Measurements from ENCODE around the gene ICAM3.
"Not testable (repeated sequence)": the region's sequence is repeated elsewhere in the genome, so short reads cannot be mapped to it uniquely, and the experiment has no call there.

The ICAM3 gene, protein sequence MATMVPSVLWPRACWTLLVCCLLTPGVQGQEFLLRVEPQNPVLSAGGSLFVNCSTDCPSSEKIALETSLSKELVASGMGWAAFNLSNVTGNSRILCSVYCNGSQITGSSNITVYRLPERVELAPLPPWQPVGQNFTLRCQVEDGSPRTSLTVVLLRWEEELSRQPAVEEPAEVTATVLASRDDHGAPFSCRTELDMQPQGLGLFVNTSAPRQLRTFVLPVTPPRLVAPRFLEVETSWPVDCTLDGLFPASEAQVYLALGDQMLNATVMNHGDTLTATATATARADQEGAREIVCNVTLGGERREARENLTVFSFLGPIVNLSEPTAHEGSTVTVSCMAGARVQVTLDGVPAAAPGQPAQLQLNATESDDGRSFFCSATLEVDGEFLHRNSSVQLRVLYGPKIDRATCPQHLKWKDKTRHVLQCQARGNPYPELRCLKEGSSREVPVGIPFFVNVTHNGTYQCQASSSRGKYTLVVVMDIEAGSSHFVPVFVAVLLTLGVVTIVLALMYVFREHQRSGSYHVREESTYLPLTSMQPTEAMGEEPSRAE

DNA sequence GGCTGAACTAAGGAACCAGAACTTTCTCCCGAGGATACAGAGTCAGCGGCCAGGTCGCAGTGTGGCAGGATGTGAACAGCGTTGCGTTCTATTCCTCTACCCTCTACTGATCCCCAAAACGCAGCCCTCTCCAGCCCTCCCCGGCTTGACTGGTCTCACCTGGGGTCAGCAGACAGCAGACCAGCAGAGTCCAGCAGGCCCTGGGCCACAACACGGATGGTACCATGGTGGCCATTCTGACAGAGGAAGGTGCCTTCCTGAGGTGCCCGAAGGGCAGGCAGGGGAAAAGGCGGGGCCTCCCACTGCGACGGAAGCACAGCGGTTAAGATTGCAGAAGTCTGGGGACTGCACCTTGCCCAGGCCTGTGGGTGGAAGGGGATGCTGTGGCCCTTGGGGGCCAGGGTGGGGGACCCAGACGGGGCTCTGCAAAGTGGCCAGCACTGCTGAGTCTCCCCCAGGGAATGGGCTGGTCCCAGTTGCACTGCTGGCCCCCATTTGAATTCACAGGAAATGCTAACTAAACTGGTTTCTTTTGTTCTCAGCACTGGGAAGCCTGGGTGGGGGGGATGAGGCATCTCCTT lies at the start of gene ICAM3:
TSS of gene ICAM3 (minus strand) at position 245 of the 581 bp plus-strand sequence. CDS start at position 235, 10 bp downstream.
- no peak for DNase-seq (ENCODE audit: low read depth in 2 of 2)

DNA sequence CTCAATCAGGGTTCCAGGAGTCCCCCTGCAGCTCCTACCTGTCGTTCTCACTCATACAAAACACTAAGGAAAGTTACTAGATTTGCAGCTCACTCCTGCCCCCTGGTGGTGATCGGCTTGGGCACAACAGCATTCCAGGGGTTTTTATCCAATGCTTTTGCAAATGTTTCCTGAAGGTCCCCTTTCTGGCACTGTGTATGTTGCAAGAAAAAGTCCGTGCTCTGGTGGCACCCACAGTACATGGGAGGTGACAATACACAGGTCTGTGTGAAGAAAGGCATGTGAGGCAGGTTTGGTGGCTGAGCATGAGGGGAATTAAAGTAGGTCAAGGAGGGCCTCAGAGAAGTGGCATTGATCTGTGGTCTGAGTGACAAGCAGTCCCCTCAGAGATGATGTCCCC lies 49.5 kb upstream of the ICAM3 start:
- DNase-seq (ENCODE audit: low read depth in 2 of 2) = peak; percentile 44 to 48

DNA sequence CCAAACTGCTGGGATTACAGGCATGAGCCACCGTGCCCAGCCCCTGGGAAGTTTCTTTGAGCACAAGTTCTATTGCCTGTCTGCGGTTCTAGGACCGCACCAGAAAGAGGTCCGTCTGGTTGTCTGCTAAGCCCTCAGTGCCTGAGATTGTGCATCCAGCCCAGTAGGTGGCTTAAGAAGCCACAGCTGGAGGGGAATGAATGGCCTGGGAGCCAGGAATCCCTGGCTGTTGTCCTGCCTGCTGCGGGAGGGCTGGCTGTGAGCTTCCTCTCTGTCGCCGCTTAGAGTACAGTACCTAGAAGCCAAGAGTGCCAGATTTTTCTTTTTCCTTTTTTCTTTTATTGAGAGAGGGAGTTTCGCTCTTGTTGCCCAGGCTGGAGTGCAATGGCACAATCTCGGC lies 45.2 kb upstream of the ICAM3 start:
- no peak for DNase-seq (ENCODE audit: low read depth in 2 of 2)

DNA sequence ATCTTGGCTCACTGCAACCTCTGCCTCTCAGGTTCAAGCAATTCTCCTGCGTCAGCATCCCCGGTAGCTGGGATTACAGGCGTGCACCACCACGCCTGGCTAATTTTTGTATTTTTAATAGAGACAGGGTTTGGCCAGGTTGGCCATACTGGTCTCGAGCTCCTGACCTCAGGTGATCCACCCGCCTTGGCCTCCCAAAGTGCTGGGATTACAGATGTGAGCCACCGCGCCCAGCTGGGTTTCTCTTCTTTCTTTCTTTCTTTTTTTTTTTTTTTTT lies 43.7 kb upstream of the ICAM3 start:
- DNase-seq (ENCODE audit: low read depth in 2 of 2) = not testable (repeated sequence)

DNA sequence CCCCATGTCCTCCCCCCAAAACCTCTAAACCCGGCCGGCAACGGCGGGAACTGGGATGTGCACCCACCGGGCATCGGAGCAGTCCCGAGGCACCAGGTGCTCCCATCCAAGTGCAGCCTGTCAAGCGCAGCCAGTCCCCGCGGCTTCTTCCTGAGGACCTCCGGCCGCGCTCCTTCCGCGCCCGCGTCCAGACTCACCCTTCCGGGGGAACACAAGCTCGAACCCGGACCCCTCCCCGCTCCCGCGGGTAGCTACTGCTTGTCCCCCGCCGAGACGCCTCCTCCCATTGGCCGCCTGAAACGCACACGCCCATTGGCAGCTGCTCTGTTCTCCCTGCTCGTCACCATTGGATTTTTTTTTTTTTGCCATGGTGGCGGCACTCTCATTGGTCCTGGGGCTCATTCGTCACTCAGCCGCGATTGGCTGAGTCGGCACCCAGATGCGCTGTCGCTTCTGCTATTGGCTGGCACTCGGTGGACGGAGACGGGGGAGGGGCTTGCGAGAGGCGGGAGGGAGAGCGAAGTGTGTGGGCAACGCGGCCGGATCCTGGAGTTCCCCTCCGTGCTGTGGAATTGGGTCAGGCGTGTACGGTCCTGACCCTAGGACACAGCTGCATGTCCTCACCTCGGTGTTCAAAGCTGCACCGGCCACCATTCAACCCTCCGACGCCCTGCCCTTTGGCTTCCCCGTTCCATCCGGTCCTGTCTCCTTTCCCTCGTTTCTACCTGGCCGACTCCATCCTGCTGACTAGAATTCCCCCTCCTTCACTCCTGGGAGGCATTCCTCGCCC lies 41.1 kb upstream of the ICAM3 start, which contains the start of gene TYK2:
TSS of gene TYK2 (minus strand) at position 260 of the 790 bp plus-strand sequence. CDS start 2,166 bp downstream, outside the sequence.
- peak; percentile 98 for DNase-seq (ENCODE audit: low read depth in 2 of 2)

DNA sequence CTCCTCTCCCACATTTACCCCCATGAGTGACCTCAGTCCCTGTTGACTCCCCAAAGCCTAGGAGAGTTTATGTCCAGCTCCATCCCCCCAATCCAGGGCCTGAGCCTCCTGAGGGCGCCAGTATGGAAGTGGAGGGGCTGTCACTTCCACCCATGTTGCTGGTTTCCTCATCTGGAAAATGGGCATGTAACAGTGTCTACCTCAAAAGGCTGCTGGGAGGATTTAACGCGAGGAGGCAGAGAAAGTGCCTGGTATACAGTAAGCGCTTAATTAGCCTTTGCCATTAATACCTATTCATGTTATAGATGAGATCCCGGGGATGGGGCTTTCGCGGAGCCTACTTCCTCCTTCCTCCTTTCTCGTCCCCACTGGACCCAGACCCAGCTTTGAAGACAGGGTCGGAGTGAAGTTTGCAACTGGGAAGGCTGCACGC lies 40.5 kb upstream of the ICAM3 start:
- no peak for DNase-seq (ENCODE audit: low read depth in 2 of 2)

DNA sequence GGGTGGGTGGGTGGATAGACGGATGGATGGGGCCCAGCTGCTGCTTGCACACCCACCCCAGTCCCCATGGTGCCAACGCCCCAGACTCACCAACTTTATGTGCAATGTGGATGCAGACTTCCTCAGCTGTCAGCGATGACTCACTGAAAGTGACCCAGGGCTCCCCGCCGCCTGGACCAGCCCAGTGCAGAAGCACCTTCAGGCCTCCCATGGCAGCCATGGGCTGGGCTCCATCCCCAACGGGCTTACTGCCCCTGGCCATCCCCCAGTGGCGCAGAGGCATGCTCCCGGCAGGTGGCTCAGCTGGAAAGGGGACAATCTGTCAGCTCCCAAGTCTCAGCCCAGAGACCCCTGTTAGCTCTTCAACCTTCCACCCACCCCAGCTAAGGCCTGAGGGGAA lies 38.7 kb upstream of the ICAM3 start:
- no peak for DNase-seq (ENCODE audit: low read depth in 2 of 2)

DNA sequence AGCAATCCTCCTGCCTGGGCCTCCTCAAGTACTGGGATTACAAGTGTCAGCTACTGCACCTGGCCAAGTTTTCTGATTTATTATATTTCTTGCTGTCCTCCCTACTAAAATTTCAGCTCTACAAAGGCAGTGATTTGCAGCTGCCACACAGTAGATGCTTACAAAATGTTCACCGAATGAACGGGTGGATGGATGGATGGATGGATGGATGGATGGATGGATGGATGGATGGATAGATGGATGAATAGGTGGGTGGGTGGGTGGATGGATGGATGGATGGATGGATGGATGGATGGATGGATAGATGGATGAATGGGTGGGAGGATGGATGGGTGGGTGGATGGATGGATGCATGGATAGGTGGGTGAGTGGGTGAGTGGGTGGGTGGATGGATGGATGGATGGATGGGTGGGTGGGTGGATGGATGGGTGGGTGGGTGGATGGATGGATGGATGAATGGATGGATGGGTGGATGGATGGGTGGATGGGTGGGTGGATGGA lies 37.8 kb upstream of the ICAM3 start:
- not testable (repeated sequence) for DNase-seq (ENCODE audit: low read depth in 2 of 2)

DNA sequence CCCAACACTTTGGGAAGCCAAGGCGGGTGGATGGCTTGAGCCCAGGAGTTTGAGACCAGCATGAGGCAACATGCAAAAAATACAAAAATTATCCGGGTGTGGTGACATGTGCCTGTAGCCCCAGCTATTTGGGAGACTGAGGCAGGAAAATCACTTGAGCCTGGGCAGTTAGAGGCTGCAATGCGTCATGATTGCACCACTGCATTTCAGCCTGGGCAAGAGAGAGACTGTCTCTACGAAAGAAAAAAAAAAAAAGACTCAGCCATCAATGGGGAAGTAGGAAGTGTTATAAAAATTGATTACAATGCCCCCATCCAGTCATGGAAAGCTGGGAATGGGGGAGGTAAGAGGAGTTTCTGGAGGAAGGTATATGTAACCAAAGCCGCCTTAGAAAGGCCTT lies 35.5 kb upstream of the ICAM3 start:
- no peak for DNase-seq (ENCODE audit: low read depth in 2 of 2)

DNA sequence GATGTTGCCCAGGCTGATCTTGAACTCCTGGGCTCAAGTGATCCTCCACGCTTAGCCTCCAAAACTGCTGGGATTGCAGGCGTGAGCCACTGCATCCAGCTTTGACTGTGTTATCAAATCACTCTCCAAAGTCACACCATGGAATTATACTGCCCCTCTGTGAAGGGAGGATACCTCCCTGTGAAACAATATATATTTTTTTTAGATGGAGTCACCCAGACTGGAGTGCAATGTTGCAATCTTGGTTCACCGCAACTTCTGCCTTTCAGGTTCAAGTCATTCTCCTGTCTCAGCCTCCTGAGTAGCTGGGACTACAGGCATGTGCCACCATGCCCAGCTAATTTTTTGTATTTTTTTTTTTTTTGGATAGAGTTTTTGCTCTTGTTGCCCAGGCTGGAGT lies 33.3 kb upstream of the ICAM3 start:
- DNase-seq (ENCODE audit: low read depth in 2 of 2) = no peak

DNA sequence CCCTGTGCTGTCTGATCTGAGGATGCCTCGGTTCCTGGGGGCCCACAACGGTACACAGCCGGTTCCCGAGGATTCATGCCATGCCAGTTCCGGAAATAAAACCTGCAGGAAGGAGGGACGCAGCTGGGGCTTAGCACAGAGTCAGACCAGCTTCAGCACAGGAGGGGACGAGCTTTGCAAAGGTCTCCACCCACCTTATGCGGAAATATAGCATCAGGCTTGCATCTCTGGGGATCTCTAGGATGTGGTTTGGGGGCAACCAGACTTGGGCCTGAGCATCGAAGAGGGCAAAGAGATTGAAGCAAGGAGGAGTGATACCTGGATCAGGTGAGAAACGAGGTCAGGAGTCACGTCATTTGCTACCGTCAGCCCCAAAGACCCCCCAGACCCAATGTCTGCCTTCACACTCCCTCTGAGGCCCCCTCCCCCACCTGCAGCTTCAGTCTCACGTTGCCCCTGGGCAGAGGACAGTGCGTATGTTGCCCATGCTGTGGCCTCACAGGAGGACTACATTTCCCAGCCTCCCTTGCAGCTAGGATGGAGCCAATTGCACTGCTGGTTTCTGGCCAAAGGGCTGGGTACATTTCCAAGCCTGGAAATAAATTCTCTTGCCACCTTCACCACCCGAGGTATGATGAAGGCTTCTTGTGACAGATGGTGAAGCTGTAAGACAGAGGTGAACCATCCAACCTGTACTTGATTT lies 28.8 kb upstream of the ICAM3 start:
- no peak for DNase-seq (ENCODE audit: low read depth in 2 of 2)

DNA sequence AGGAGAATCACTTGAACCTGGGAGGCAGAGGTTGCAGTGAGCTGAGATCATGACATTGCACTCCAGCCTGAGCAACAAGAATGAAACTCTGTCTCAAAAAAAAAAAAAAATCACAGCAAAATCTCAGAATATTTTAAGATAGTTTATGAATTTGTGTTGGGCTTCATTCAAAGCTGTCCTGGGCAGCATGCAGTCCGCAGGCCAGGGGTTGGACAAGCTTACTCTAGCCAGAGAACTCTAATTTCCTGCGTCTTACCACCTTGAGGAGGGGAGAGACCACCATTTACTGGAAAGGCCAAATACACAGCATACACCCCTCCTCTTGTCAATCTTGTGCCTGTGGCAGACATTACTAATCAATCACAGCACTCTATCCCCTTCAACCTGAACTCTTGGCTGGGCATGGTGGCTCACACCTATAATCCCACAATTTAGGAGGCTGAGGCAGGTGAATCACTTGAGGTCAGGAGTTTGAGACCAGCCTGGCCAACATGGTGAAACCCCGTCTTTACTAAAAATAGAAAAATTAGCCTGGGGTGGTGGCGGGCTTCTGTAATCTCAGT lies 27.6 kb upstream of the ICAM3 start:
- not testable (repeated sequence) for DNase-seq (ENCODE audit: low read depth in 2 of 2)

DNA sequence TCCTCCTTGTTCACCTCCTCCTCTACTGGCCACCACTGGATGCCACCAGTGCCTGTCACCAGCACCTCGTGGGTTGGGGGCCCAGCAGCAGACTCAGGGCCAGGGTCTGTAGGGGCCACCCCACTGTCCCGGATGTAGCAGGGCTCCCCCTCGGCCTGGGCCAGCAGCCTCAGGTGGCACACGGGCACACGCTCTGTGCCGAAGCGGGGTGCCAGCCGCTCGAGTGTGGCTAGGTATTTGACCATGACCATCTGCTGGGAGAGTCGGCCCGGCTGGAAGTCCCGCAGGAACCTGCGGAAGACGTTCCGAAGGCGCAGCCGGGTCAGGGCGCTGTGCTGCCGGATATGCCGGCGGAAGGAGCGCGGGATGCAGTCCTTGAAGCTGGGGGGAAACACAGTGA lies 26.1 kb upstream of the ICAM3 start:
- DNase-seq (ENCODE audit: low read depth in 2 of 2) = no peak

DNA sequence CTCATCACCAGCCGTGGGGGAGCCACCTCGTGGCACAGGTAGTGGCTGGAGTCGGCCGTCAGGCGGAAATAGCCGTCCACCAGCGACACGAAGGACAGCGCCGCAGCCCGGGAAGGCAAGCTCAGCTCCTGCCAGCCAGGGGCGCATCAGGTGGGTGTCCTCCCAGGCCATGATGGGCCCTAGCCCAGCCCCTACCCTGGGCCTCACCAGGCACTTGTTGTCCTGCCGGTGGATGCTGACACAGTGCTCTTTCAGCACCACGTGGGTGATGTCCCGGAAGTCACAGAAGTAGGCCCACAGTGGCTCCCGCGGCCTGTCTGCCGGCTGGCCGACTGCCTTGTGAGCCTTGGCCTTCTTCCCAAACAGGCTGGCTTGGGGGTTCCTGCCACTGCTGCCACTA lies 25.2 kb upstream of the ICAM3 start:
- no peak for DNase-seq (ENCODE audit: low read depth in 2 of 2)

DNA sequence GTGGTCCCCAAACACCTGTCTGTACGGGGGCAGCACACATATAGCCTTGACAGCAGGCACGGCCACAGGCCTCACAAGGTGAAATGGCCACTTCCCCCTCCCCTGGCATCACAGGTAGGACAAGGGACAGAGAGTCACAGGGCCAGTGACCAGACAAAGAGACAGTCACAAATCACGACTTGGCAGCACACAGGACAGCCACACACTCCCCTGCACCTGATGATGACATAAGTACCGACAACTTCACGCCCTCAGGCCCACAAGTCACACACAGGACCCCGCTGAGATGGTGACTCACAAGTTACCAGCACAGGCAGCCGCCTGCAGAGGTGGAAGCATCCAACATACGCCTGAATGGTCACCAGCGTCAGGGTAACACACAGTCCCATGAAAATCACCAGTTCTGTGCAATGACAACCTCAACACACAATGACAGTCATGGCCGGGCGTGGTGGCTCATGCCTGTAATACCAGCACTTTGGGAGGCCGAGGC lies 24.4 kb upstream of the ICAM3 start:
- no peak for DNase-seq (ENCODE audit: low read depth in 2 of 2)

DNA sequence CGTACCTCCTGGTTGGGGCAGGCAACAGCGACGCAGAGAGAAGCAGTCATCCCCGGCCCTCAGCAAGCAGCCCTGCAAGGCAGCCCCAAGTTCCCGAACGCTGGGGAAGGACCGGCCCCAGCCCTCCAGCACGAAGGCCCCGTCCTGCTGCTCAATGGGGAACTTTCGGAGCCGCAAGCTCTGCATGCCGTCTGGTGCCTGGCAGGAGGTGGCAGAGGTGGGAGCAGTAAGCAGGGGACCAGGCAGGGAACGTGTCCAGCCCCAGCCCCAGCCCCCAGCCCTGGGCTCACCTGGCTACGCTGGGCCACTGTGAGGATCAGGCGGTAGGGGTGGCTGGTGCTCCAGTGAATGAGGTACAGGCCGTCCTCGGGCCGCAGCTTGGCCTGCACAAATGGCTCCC lies 22.8 kb upstream of the ICAM3 start:
- no peak for DNase-seq (ENCODE audit: low read depth in 2 of 2)

DNA sequence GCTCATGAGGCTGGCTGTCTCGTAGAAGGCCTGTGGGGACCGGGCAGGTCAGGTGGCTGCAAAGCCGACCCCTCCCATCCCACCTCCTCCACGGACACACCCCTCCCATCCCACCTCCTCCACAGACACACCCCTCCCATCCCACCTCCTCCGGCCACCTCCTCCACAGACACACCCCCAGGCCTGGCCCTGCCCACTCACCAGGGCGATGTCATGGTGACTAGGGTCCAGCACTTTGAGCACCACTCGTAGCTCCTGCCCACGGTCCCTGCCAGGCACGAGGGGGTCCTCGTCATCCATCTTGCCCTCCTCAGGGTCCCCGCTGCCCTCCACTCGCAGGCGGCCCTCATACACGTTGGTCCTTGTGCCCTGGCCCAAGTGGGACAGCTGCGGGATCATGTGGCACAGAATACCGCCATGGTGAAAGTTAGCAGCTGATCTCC lies 22.2 kb upstream of the ICAM3 start:
- DNase-seq (ENCODE audit: low read depth in 2 of 2) = no peak

DNA sequence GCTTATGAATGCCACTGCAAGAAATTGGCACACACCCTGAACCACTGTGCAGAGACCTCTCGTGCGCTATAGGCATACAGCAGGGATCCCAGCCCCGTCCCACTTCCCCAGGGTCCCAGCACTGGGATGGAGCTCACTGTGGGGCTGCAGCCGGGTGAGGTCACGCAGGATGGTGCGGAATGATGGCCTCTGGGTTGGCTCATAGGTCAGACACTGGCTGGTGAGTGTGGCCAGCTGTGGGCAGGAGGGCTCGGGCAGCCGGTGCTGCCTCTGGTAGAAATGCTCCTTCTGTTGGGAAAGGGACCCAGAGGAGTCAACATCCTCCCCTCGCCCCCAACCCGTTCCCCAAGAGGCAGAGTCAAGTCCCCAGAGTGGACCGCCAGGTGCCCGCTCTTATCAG lies 17.0 kb upstream of the ICAM3 start:
- no peak for DNase-seq (ENCODE audit: low read depth in 2 of 2)

DNA sequence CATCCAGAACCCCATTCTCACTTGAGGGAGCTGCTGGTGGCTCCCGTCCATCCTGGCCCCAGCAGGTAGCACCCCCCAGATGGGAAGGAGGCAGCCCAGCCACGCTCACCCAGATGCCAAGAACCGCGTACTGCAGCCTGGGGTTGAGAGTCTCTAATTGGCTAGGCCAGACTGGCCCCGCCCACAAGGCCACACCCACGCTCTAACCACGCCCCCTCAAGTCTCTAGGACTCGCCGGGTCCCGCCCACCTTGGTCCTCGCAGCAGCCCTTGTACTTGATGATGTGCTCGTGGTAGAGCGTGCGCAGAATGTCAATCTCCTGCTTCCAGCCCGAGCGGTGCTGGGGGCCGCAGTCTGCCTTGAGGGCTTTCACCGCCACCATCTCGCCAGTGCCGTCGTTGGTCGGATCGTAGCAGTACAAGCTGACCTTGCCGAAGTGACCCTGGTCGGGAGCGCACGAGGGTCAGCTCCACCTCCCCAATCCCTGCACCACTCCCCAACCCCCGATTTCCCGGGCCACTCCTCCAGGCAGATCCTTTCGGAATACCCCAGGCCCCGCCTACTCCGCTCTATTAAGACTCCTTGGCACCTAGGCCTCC lies 14.5 kb upstream of the ICAM3 start:
- DNase-seq (ENCODE audit: low read depth in 2 of 2) = no peak
